Measurements from ENCODE around the gene CLTCL1. TPM values are rescaled to one million over a fixed set of nuclear protein-coding genes. Genes with fewer than 3 reads are reported as not detected.
A peak's percentile ranks its signal among the peaks of the same experiment; 100 is the strongest.

CLTCL1 gene
- total RNA-seq, 1 experiment from 2014 or later: 21.7 TPM

DNA sequence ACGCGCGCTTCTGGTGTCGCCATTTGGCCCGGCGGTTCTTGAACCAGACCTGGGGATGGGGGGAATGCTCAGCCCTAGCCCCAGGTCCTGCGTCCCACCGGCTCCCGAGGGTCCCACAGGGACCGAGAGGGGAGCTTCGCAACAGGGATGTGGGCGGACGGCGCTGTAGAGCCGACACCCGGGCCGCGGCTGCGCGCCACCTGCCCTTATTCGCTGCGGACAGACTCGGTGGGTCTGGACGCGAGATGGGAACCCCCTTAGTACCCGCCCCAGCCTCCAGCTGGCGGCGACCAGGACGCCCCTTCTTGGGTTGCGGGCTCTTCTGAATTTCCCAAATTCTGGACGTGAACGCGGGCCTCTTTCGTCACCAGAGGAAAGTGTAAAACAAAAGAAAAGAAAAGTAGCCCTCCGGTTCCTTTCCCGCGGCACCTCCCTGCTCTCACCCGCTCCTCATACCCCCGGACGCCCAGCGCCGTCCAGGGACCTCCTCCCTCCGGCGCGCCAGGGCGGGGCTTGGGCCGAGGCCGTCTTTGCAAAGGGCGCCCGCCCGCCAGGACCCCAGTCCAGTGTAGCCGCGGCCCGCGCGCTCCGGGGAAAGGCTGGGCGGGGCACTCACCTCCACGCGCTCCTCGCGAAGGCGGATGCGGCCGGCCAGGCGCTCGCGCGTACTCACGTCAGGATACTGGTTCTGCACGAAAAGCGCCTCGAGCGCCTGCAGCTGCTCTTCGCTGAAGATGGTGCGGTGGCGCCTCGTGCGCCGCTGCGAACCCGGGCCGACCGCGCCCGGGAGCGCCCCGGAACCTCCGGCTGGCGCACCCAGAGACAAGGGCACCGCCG lies 142.3 kb downstream of the CLTCL1 start:
- TF ChIP-seq, protein P1, sequence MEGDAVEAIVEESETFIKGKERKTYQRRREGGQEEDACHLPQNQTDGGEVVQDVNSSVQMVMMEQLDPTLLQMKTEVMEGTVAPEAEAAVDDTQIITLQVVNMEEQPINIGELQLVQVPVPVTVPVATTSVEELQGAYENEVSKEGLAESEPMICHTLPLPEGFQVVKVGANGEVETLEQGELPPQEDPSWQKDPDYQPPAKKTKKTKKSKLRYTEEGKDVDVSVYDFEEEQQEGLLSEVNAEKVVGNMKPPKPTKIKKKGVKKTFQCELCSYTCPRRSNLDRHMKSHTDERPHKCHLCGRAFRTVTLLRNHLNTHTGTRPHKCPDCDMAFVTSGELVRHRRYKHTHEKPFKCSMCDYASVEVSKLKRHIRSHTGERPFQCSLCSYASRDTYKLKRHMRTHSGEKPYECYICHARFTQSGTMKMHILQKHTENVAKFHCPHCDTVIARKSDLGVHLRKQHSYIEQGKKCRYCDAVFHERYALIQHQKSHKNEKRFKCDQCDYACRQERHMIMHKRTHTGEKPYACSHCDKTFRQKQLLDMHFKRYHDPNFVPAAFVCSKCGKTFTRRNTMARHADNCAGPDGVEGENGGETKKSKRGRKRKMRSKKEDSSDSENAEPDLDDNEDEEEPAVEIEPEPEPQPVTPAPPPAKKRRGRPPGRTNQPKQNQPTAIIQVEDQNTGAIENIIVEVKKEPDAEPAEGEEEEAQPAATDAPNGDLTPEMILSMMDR (IDR thresholded peaks at IDR 0.05; ENCODE audit: unreplicated experiment): no peak
- Mint-ChIP-seq H3K36me3 (ENCODE audit: insufficient read depth, unreplicated experiment) (peaks cover 5% of the 10 kb centered on the region), H3K9me3 (ENCODE audit: unreplicated experiment) (peaks cover 8% of the 10 kb centered on the region), H3K4me3 (ENCODE audit: unreplicated experiment) (no peak overlapping the region), H3K27ac (ENCODE audit: low read depth, unreplicated experiment) (no peak overlapping the region), H3K4me1 (ENCODE audit: insufficient read depth, unreplicated experiment) (peaks cover 6% of the 10 kb centered on the region), H3K27me3 (ENCODE audit: insufficient read depth, unreplicated experiment) (peaks cover 31% of the 10 kb centered on the region)
- ChIA-PET CTCF (interaction anchor here (1.0 kb wide), 1 partner anchor 30 kb away, joined by 4 read pairs; the partner anchor contains the start of gene SLC25A1), POLR2A (no interaction called here)
- no peak for DNase-seq (ENCODE audit: unreplicated experiment)
- intact Hi-C loops (cut with micrococcal nuclease): no loop called here
- no TSS peak for BruUV-seq (replicated peaks)

DNA sequence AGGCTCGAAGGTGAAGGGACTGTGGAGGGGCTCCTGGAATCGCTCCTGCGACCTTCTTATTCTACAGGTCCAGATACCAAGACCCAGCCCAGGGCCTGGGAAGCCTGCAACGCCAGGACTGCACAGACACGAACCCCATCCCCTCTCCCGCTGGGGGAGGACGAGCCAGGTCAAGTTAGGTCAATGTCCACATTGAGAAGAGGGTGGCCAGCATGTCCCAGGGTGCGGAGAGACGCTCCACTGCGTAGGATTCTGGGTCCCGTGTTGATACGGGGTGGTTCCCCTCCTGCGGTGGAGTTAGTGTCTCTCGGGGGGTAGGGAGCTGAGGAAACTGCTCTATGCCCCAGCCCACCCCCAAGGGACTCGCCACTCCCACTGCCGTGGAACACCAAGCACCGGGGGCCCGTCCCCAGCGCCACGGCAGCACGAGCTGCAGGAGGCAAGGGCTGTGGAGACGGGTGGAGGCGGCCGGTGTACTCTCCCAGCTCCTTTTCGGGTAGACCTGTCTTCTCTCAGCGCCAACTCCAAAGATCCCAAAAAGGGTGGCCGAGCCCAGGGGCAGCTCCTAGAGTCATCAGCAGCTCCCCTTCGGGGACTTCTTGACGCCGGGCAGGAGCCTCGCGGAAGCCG lies 143.0 kb downstream of the CLTCL1 start:
- H3K27me3 Mint-ChIP-seq (ENCODE audit: insufficient read depth, unreplicated experiment): peaks cover 29% of the 10 kb centered on the region
- ChIA-PET CTCF (interaction anchor here (1.0 kb wide), 1 partner anchor 30 kb away, joined by 4 read pairs; the partner anchor contains the start of gene SLC25A1), POLR2A (no interaction called here)
- intact Hi-C loops (cut with micrococcal nuclease): no loop called here
- H3K4me1 Mint-ChIP-seq (ENCODE audit: insufficient read depth, unreplicated experiment): peaks cover 11% of the 10 kb centered on the region
- no TSS peak for BruUV-seq (replicated peaks)
- H3K4me3 Mint-ChIP-seq (ENCODE audit: unreplicated experiment): no peak overlapping the region
- TF ChIP-seq, protein P1 (IDR thresholded peaks at IDR 0.05; ENCODE audit: unreplicated experiment): no peak
- no peak overlapping the region for H3K27ac Mint-ChIP-seq (ENCODE audit: low read depth, unreplicated experiment)
- H3K9me3 Mint-ChIP-seq (ENCODE audit: unreplicated experiment): peaks cover 8% of the 10 kb centered on the region
- no peak for DNase-seq (ENCODE audit: unreplicated experiment)
- peaks cover 6% of the 10 kb centered on the region for H3K36me3 Mint-ChIP-seq (ENCODE audit: insufficient read depth, unreplicated experiment)

DNA sequence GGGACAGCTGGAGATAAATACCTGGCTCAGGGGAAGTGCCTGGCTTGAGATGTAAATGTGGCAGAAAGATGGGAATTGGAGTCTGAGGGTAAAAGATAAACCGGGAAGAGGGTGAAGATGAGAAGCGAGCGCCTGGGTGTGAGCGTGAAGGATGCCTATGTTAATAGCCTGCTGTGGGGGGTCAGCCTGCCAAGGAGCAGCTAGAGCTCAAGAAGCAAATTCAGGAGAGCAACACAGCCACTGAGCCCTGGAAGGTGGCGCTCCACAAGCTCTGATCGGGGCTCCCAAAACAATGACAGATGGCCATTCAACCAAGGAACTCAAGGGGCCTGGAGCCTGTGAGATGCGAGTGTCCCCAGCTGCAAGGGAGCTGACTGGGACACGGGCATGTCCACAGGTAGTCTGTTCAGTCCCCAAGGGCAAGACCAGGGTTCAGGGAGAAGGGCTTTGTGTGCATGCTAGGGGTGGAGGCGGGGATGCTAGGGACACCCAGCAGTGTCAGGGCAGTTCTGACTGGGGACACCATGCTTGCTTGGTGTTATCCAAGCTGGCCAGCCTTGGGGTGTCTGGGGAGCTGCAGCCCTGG lies 144.2 kb downstream of the CLTCL1 start:
- Mint-ChIP-seq H3K27me3 (ENCODE audit: insufficient read depth, unreplicated experiment) (peaks cover 19% of the 10 kb centered on the region), H3K9me3 (ENCODE audit: unreplicated experiment) (peaks cover 8% of the 10 kb centered on the region)

More for the DNA sequence above, 144.2 kb downstream of the CLTCL1 start:
- ChIA-PET POLR2A (interaction anchor here (1.1 kb wide), 1 partner anchor 27 kb away, joined by 4 read pairs; no protein-coding TSS in a partner anchor), CTCF (interaction anchor here (0.5 to 1.4 kb wide), 6 partner anchors 8 to 483 kb away, joined by 3 to 4 read pairs (median 3); no protein-coding TSS in a partner anchor)
- TF ChIP-seq, protein P1 (IDR thresholded peaks at IDR 0.05; ENCODE audit: unreplicated experiment): no peak
- peak overlapping the region; percentile 12 for H3K27ac Mint-ChIP-seq (ENCODE audit: low read depth, unreplicated experiment)
- no peak for DNase-seq (ENCODE audit: unreplicated experiment)
- H3K4me3 Mint-ChIP-seq (ENCODE audit: unreplicated experiment): no peak overlapping the region
- intact Hi-C loops (cut with micrococcal nuclease): no loop called here
- no TSS peak for BruUV-seq (replicated peaks)
- H3K36me3 Mint-ChIP-seq (ENCODE audit: insufficient read depth, unreplicated experiment): peaks cover 8% of the 10 kb centered on the region
- peaks cover 11% of the 10 kb centered on the region for H3K4me1 Mint-ChIP-seq (ENCODE audit: insufficient read depth, unreplicated experiment)

Measured in MCF 10A (cell line).